Astrocyte (in vitro differentiated cells and primary cell): ENCODE results near the gene WDR93. TPM values are rescaled to one million over a fixed set of nuclear protein-coding genes. Genes with fewer than 3 reads are reported as not detected.
"Not testable (repeated sequence)": the region's sequence is repeated elsewhere in the genome, so short reads cannot be mapped to it uniquely, and the experiment has no call there.

Experiments used
- DNase-seq: peaks from one replicate; pipeline ENCODE4 v3.0.0-alpha.2; 2010; ENCODE audit warnings: low read depth
- FAIRE-seq: peaks from 2 replicates; lab custom pipeline; 2011; peaks lifted over from hg19 to GRCh38; lab: Jason Lieb, UNC
- H2AFZ ChIP-seq: 2 replicates; pipeline ENCODE4 v1.6.0; 2012; ENCODE audit warnings: low read depth, low read length, inconsistent platforms
- H3K27ac ChIP-seq: 2 replicates; pipeline ENCODE4 v1.5.1; 2011; ENCODE audit warnings: low read depth, low read length, inconsistent platforms
- H3K27me3 ChIP-seq: 2 replicates; pipeline ENCODE4 v1.6.0; 2011; ENCODE audit warnings: low read length, inconsistent platforms; ENCODE audit not compliant: insufficient read depth
- H3K36me3 ChIP-seq: 2 replicates; pipeline ENCODE4 v1.5.1; 2011; ENCODE audit warnings: low read length, inconsistent platforms; ENCODE audit not compliant: insufficient read depth
- H3K4me1 ChIP-seq: 2 replicates; pipeline ENCODE4 v1.5.1; 2011; ENCODE audit warnings: low read length, inconsistent platforms; ENCODE audit not compliant: insufficient read depth
- H3K4me2 ChIP-seq: 2 replicates; pipeline ENCODE4 v1.6.0; 2012; ENCODE audit warnings: low read length, inconsistent platforms
- H3K4me3 ChIP-seq: 2 replicates; pipeline ENCODE4 v1.5.1; 2011; ENCODE audit warnings: low read depth, mild to moderate bottlenecking, low read length, inconsistent platforms; ENCODE audit not compliant: insufficient read depth
- H3K79me2 ChIP-seq: 2 replicates; pipeline ENCODE4 v1.6.0; 2012; ENCODE audit warnings: mild to moderate bottlenecking, low read length, inconsistent platforms; ENCODE audit not compliant: insufficient read depth
- H3K9ac ChIP-seq: 2 replicates; pipeline ENCODE4 v1.6.0; 2012; ENCODE audit warnings: mild to moderate bottlenecking, low read length, inconsistent platforms
- H3K9me3 ChIP-seq: 2 replicates; pipeline ENCODE4 v1.5.1; 2012; ENCODE audit warnings: low read depth, mild to moderate bottlenecking, low read length, inconsistent platforms; ENCODE audit not compliant: insufficient read depth
- H4K20me1 ChIP-seq: 2 replicates; pipeline ENCODE4 v1.6.0; 2012; ENCODE audit warnings: low read length, inconsistent platforms; ENCODE audit not compliant: insufficient read depth
- H3K27ac Mint-ChIP-seq: one replicate; pipeline ENCODE4 v1.8.0; 2021; ENCODE audit warnings: mild to moderate bottlenecking, mixed read lengths; ENCODE audit not compliant: unreplicated experiment
- H3K27me3 Mint-ChIP-seq: one replicate; pipeline ENCODE4 v1.8.0; 2021; ENCODE audit warnings: low read depth, mixed read lengths; ENCODE audit not compliant: unreplicated experiment
- H3K36me3 Mint-ChIP-seq: one replicate; pipeline ENCODE4 v1.8.0; 2021; ENCODE audit warnings: low read depth, mixed read lengths; ENCODE audit not compliant: unreplicated experiment
- H3K4me1 Mint-ChIP-seq: one replicate; pipeline ENCODE4 v1.8.0; 2021; ENCODE audit warnings: low read depth, mixed read lengths; ENCODE audit not compliant: unreplicated experiment
- H3K4me3 Mint-ChIP-seq: one replicate; pipeline ENCODE4 v1.8.0; 2021; ENCODE audit warnings: mild to moderate bottlenecking, moderate library complexity, mixed read lengths; ENCODE audit not compliant: unreplicated experiment
- H3K9me3 Mint-ChIP-seq: one replicate; pipeline ENCODE4 v1.8.0; 2021; ENCODE audit warnings: mild to moderate bottlenecking, mixed read lengths; ENCODE audit not compliant: unreplicated experiment
- EZH2 ChIP-seq: IDR thresholded peaks from 2 replicates; pipeline ENCODE4 v1.6.1; 2012; ENCODE audit warnings: mild to moderate bottlenecking, low read length, inconsistent platforms; ENCODE audit not compliant: insufficient read depth
- total RNA-seq: library from RNA; stranded (reverse); gene quantifications from 2 replicates; pipeline ENCODE4 v1.2.1, GENCODE V29; 2021
- TF ChIP-seq, protein P1 (sequence below): IDR thresholded peaks from 2 replicates; pipeline ENCODE4 v1.5.1; 2011; ENCODE audit warnings: low read depth, mild to moderate bottlenecking, inconsistent platforms, low read length, moderate library complexity; ENCODE audit not compliant: insufficient read depth

Gene WDR93
- total RNA-seq, 1 donor from 2014 or later, result not detected

DNA sequence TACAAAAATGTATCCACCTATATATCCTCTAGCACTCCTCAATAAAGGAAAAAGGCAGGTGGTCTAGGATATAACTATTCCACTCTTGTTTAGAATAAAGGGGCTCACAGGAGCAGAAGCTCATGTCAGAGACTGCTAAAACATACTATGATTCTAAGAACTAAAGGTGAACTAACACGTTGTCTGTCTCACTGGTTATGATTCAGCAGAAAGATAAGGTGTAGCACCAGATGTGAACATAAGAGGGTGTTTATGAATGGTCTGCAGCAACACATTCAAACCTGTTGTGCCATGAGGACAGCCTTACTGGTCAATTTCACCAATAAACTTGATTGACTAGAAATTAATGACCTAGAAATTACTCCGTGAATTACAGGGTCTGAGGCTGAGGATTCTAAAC is 4.6 kb upstream of the WDR93 start:
- no peak overlapping the region for H2AFZ ChIP-seq
- no peaks in the 10 kb centered on the region for H3K27me3 ChIP-seq
- H3K4me1 ChIP-seq, result peaks cover 3% of the 10 kb centered on the region
- Mint-ChIP-seq H3K4me3 (no peak overlapping the region), H3K36me3 (peaks cover 5% of the 10 kb centered on the region), H3K9me3 (peaks cover 1% of the 10 kb centered on the region), H3K4me1 (peaks cover 2% of the 10 kb centered on the region), H3K27me3 (peaks cover 4% of the 10 kb centered on the region), H3K27ac (no peak overlapping the region)
- H4K20me1 ChIP-seq, result no peaks in the 10 kb centered on the region
- H3K9me3 ChIP-seq, result no peaks in the 10 kb centered on the region
- no peaks in the 10 kb centered on the region for H3K36me3 ChIP-seq
- no peak overlapping the region for H3K4me3 ChIP-seq
- DNase-seq (no peak), FAIRE-seq (no peak)
- H3K4me2 ChIP-seq, result no peak overlapping the region
- no peaks in the 10 kb centered on the region for H3K79me2 ChIP-seq
- no peak overlapping the region for H3K27ac ChIP-seq
- H3K9ac ChIP-seq, result no peak overlapping the region
- no peak for TF ChIP-seq EZH2
- TF ChIP-seq, protein P1, sequence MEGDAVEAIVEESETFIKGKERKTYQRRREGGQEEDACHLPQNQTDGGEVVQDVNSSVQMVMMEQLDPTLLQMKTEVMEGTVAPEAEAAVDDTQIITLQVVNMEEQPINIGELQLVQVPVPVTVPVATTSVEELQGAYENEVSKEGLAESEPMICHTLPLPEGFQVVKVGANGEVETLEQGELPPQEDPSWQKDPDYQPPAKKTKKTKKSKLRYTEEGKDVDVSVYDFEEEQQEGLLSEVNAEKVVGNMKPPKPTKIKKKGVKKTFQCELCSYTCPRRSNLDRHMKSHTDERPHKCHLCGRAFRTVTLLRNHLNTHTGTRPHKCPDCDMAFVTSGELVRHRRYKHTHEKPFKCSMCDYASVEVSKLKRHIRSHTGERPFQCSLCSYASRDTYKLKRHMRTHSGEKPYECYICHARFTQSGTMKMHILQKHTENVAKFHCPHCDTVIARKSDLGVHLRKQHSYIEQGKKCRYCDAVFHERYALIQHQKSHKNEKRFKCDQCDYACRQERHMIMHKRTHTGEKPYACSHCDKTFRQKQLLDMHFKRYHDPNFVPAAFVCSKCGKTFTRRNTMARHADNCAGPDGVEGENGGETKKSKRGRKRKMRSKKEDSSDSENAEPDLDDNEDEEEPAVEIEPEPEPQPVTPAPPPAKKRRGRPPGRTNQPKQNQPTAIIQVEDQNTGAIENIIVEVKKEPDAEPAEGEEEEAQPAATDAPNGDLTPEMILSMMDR, result no peak

DNA sequence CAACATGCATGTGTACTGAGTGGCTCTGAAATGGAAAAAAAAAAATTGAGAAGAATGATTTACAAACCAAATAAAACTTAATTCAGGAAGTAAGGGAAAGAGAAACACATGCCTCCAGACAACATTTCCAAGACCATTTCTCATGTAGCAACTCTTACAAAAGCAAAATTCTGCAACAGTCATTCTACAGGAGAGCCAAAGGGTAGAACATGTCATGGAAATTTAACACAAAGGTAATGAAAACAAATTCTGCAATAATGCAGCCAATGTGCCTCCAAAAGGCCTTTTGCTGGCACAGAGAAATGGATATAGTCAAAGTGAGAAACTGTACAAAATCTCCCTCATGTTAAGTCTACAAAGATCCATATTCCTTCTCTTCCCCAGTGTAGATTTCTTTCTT is 4.1 kb upstream of the WDR93 start:
- no peak for FAIRE-seq
- no peak overlapping the region for H3K4me3 ChIP-seq
- TF ChIP-seq, protein P1, result no peak
- no peak for TF ChIP-seq EZH2

DNA sequence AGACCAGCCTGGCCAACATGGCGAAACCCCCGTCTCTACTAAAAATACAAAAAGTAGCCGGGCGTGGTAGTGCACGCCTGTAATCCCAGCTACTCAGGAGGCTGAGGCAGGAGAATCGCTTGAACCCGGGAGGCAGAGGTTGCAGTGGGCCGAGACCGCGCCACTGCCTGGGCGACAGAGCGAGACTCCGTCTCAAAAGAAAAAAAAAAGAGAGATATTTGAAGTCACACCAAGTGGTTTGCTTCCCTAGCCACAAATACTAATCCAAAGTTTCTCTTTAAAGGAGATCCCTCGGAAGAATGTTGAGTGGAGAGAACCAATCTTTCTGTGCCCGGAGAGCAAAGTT is 708 bp upstream of the WDR93 start:
- not testable (repeated sequence) for H3K27ac ChIP-seq, H3K36me3 ChIP-seq, H3K9me3 ChIP-seq, H3K9me3 Mint-ChIP-seq, H3K4me1 Mint-ChIP-seq, H4K20me1 ChIP-seq, FAIRE-seq, H3K27me3 ChIP-seq, H3K4me1 ChIP-seq, H3K79me2 ChIP-seq, H3K36me3 Mint-ChIP-seq, H3K27me3 Mint-ChIP-seq, DNase-seq
- H3K4me3 ChIP-seq, result peak overlapping the region; percentile 93
- H2AFZ ChIP-seq, result peak overlapping the region; percentile 100
- H3K9ac ChIP-seq, result peak overlapping the region; percentile 79
- Mint-ChIP-seq H3K27ac (peak overlapping the region; percentile 26), H3K4me3 (peak overlapping the region; percentile 93)
- H3K4me2 ChIP-seq, result peak overlapping the region; percentile 99

More for the DNA sequence above, 4.1 kb upstream of the WDR93 start:
- H3K27ac Mint-ChIP-seq, result no peak overlapping the region
- Histone ChIP-seq H3K36me3 (no peaks in the 10 kb centered on the region), H3K4me2 (no peak overlapping the region), H2AFZ (no peak overlapping the region), H3K79me2 (no peaks in the 10 kb centered on the region), H3K27ac (no peak overlapping the region), H4K20me1 (no peaks in the 10 kb centered on the region), H3K9me3 (no peaks in the 10 kb centered on the region), H3K9ac (no peak overlapping the region), H3K4me1 (peaks cover 4% of the 10 kb centered on the region), H3K27me3 (no peaks in the 10 kb centered on the region)
- DNase-seq, result no peak
- H3K4me3 Mint-ChIP-seq, result no peak overlapping the region
- H3K4me1 Mint-ChIP-seq, result peaks cover 2% of the 10 kb centered on the region
- H3K9me3 Mint-ChIP-seq, result peaks cover 2% of the 10 kb centered on the region
- peaks cover 5% of the 10 kb centered on the region for H3K36me3 Mint-ChIP-seq
- H3K27me3 Mint-ChIP-seq, result peaks cover 3% of the 10 kb centered on the region
